HL-60 (cell line): ENCODE data around the gene AGTR2.
"Not testable (repeated sequence)": the region's sequence is repeated elsewhere in the genome, so short reads cannot be mapped to it uniquely, and the experiment has no call there.

Experiments
- DNase-seq, 2 experiments: peaks; one replicate each; pipeline ENCODE4 v3.0.0-alpha.2; 2010 to 2020; ENCODE audit warnings: low read depth in 1 of 2, low spot score in 1 of 2
- H3K27ac ChIP-seq: fragments of 250-450 bp; sonication (Bioruptor Pico); replicated peaks from 2 replicates; pipeline ENCODE4 v1.5.1; 2020; ENCODE audit warnings: mild to moderate bottlenecking, moderate library complexity
- H3K27me3 ChIP-seq: fragments of 250-450 bp; sonication (Bioruptor Pico); 2 replicates; pipeline ENCODE4 v1.5.1; 2021; ENCODE audit warnings: mild to moderate bottlenecking, moderate library complexity; ENCODE audit not compliant: insufficient read depth, poor library complexity, severe bottlenecking
- H3K4me3 ChIP-seq: replicated peaks from 2 replicates; pipeline ENCODE4 v1.5.1; 2011; ENCODE audit warnings: mild to moderate bottlenecking, control low read depth, low read length; ENCODE audit not compliant: insufficient read depth
- GABPA ChIP-seq: IDR thresholded peaks from 2 replicates; pipeline ENCODE4 v1.6.1; 2012; ENCODE audit warnings: low read depth
- POLR2AphosphoS5 ChIP-seq: IDR thresholded peaks from 2 replicates; pipeline ENCODE4 v1.6.1; 2012; ENCODE audit warnings: low read depth
- REST ChIP-seq: IDR thresholded peaks from 2 replicates; pipeline ENCODE4 v1.6.1; 2012; ENCODE audit warnings: low read depth; ENCODE audit not compliant: insufficient replicate concordance
- SPI1 ChIP-seq: IDR thresholded peaks from 2 replicates; pipeline ENCODE4 v1.6.1; 2012; ENCODE audit warnings: low read depth, mild to moderate bottlenecking, borderline replicate concordance
- long read RNA-seq: library from polyadenylated mRNA; unstranded; transcript quantifications from one replicate; pipeline ENCODE4 v2.0.0, GENCODE V29; 2020
- TF ChIP-seq, protein P1 (sequence below): IDR thresholded peaks from one replicate; pipeline ENCODE4 v1.5.1; 2011; ENCODE audit warnings: low read length, control low read depth, inconsistent platforms; ENCODE audit not compliant: insufficient read depth

The AGTR2 gene
- long read RNA-seq, result 0 reads

- TF ChIP-seq, protein P1, sequence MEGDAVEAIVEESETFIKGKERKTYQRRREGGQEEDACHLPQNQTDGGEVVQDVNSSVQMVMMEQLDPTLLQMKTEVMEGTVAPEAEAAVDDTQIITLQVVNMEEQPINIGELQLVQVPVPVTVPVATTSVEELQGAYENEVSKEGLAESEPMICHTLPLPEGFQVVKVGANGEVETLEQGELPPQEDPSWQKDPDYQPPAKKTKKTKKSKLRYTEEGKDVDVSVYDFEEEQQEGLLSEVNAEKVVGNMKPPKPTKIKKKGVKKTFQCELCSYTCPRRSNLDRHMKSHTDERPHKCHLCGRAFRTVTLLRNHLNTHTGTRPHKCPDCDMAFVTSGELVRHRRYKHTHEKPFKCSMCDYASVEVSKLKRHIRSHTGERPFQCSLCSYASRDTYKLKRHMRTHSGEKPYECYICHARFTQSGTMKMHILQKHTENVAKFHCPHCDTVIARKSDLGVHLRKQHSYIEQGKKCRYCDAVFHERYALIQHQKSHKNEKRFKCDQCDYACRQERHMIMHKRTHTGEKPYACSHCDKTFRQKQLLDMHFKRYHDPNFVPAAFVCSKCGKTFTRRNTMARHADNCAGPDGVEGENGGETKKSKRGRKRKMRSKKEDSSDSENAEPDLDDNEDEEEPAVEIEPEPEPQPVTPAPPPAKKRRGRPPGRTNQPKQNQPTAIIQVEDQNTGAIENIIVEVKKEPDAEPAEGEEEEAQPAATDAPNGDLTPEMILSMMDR, result no peak
- TF ChIP-seq POLR2AphosphoS5 (no peak), GABPA (no peak), SPI1 (no peak), REST (no peak)
- Histone ChIP-seq H3K4me3 (no peak within 1 kb of the TSS), H3K27me3 (no peaks in the 10 kb centered on the region), H3K27ac (no peak within 1 kb of the TSS)
- no peak for DNase-seq
Observed at GRCh38 chrX:116170511-116170910, at the start of gene AGTR2. AGTR2 (plus strand) TSS chrX:116170744; CDS start chrX:116172281, 1,537 bp downstream.

DNA sequence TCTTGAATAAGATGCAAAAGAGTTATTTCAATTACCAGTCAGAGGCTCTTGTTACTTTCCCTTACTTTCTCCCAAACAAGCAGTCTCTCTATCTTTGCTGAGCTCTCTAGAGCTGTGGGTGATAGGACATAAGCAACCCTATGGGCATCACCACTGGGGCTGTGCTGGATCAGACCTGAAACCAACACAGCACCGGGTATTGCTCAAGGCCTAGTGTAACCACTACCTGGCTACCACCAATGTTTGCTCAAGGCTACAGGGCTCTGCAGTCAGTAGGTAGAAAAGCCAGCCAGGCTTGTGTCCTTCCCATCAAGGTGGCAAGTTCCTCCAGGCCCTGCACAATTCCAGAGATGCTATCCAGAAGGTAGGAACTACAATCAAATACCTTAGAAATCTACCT, 35.3 kb upstream of the AGTR2 start:
- no peak overlapping the region for H3K27ac ChIP-seq
- no peak overlapping the region for H3K4me3 ChIP-seq
- H3K27me3 ChIP-seq, result no peaks in the 10 kb centered on the region
- TF ChIP-seq REST (no peak), GABPA (no peak), POLR2AphosphoS5 (no peak), SPI1 (no peak)
- TF ChIP-seq, protein P1, result no peak
- no peak for DNase-seq

DNA sequence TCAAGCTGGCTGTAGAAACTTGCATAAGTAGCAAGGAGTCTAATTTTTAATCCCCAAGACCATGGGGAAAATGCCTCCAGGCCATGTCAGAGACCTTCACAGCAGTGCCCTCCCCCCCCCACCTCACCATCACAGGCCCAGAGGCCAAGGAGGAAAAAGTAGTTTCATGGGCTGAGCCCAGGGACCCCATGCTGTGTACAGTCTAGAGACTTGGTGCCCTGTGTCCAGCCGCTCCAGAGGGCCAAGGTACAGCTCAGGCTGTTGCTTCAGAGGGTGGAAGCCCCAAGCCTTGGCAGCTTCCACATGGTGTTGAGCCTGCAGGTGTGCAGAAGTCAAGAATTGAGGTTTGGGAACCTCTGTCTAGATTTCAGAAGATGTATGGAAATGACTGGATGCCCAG, 29.3 kb upstream of the AGTR2 start:
- H3K4me3 ChIP-seq, H3K27me3 ChIP-seq, DNase-seq, H3K27ac ChIP-seq: not testable (repeated sequence)

DNA sequence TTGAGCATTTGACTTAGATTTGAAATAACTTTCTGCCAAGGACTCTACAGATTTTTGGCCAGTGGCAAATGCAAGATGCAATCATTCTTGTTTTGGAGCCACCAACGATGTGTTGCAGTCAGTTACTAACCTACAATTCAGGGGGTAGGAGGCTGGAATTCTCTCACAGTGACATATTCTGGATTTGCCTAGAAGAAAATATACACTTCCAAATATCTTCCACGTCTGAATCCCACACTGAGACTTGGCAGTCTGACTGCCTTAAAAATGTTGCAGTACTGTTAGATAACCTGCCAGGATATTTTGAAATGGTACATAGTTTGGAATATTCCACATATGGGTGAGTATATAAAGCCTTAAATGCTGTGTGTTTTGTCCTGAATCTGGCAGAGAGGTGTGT, 27.6 kb upstream of the AGTR2 start:
- H3K4me3 ChIP-seq, result no peak overlapping the region
- H3K27me3 ChIP-seq, result no peaks in the 10 kb centered on the region
- no peak for TF ChIP-seq REST
- no peak overlapping the region for H3K27ac ChIP-seq
- DNase-seq, result no peak
